HEK293T (cell line): ENCODE results near the gene ZYX.

Source experiments
- ARNT ChIP-seq: fragments of 450-650 bp; IDR thresholded peaks from 2 replicates; pipeline ENCODE4 v1.6.1; 2017; ENCODE audit warnings: mild to moderate bottlenecking
- BHLHE40 ChIP-seq: fragments of 450-650 bp; IDR thresholded peaks from 2 replicates; pipeline ENCODE4 v1.6.1; 2016; ENCODE audit warnings: mild to moderate bottlenecking, moderate library complexity, borderline replicate concordance
- FOXA1 ChIP-seq: fragments of 450-650 bp; IDR thresholded peaks from 2 replicates; pipeline ENCODE4 v1.6.1; 2016; ENCODE audit warnings: mild to moderate bottlenecking
- FOXM1 ChIP-seq: fragments of 450-650 bp; IDR thresholded peaks from 2 replicates; pipeline ENCODE4 v1.6.1; 2017; ENCODE audit warnings: mild to moderate bottlenecking, borderline replicate concordance
- HDGF ChIP-seq: fragments of 450-650 bp; IDR thresholded peaks from 2 replicates; pipeline ENCODE4 v1.6.1; 2017; ENCODE audit warnings: antibody characterized with exemption, borderline replicate concordance
- SP1 ChIP-seq: fragments of 450-650 bp; IDR thresholded peaks from 2 replicates; pipeline ENCODE4 v1.6.1; 2017
- ZNF384 ChIP-seq: fragments of 450-650 bp; IDR thresholded peaks from 2 replicates; pipeline ENCODE4 v1.6.1; 2016
- TF ChIP-seq, protein P1 (sequence below): fragments of 450-650 bp; IDR thresholded peaks from 2 replicates; pipeline ENCODE4 v1.6.1; 2016

DNA sequence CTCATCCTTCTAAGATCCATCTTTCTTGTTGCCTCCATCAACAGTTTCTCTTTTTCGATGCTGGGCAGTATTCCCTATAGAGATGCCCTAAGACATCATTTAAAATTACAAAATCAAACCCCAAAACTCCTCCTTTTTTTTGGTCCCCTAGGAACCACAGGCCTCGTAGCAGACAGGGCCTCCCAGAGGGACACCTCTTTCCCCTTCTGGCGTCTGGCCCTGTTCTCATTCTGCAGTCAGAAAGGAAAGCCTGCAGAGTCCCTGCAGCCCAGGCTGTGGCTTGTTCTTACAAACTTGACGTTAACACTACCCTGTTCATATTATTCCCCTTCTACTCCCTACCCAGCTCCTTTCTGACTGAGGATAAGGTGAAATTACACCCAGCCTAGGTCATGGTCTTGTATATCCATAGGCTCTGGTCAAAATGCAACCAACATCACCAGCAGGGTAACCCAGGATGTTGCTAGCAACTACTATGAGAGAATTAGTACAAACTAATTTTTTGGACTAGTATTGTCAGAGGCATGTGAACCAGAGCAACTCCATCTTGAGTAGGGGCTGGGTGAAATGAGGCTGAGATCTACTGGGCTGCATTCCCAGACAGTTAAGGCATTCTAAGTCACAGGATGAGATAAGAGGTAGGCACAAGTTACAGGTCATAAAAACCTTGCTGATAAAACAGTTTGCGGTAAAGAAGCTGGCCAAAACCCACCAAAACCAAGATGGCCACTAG is 31.0 kb downstream of the ZYX start:
- TF ChIP-seq FOXM1 (no peak), SP1 (no peak), BHLHE40 (no peak), ZNF384 (no peak), HDGF (no peak), FOXA1 (no peak), ARNT (no peak)
- TF ChIP-seq, protein P1, sequence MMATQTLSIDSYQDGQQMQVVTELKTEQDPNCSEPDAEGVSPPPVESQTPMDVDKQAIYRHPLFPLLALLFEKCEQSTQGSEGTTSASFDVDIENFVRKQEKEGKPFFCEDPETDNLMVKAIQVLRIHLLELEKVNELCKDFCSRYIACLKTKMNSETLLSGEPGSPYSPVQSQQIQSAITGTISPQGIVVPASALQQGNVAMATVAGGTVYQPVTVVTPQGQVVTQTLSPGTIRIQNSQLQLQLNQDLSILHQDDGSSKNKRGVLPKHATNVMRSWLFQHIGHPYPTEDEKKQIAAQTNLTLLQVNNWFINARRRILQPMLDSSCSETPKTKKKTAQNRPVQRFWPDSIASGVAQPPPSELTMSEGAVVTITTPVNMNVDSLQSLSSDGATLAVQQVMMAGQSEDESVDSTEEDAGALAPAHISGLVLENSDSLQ: no peak
